ENCODE results near the gene DLK1.

Gene DLK1

DNA sequence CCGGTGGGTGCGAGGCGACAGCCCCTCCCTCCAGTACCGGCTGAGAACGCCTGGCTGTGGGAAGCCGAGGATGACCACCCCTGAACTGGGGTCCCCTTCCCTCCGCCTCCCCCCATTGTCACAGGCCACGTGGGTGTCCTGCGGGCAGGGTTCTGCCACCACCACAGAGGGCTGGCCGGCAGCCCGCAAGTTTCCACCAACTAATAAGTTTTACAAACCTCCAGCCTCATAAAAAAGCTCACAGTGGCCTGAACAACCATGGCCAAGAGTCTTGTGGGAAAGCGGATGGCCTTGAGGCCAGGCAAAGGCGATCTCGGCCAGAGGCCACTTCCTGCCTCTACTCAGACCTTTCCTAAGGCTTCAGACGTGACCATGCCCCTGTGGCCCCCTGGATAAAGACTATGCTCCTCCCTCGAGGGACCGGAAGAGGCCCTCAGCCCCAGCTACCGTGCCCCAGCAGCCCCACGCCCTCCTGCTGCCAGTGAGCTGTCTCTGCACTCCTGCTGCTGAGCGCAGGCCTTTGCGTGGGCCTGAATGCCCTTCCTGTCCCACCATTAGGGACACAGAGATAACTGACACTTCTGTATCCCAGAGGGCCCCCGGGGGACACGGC is 46.1 kb upstream of the DLK1 start:
- H3K4me3 ChIP-seq (ENCODE audit: low read depth, low read length) = no peak overlapping the region
- TF ChIP-seq, protein P1, sequence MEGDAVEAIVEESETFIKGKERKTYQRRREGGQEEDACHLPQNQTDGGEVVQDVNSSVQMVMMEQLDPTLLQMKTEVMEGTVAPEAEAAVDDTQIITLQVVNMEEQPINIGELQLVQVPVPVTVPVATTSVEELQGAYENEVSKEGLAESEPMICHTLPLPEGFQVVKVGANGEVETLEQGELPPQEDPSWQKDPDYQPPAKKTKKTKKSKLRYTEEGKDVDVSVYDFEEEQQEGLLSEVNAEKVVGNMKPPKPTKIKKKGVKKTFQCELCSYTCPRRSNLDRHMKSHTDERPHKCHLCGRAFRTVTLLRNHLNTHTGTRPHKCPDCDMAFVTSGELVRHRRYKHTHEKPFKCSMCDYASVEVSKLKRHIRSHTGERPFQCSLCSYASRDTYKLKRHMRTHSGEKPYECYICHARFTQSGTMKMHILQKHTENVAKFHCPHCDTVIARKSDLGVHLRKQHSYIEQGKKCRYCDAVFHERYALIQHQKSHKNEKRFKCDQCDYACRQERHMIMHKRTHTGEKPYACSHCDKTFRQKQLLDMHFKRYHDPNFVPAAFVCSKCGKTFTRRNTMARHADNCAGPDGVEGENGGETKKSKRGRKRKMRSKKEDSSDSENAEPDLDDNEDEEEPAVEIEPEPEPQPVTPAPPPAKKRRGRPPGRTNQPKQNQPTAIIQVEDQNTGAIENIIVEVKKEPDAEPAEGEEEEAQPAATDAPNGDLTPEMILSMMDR (conservative IDR thresholded peaks at IDR 0.05; ENCODE audit: low read depth, low read length) = no peak
- no peak for DNase-seq (ENCODE audit: low read depth)

GRCh38 chr14:100681111-100681510 is 45.6 kb upstream of the DLK1 start:
- TF ChIP-seq, protein P1 (conservative IDR thresholded peaks at IDR 0.05; ENCODE audit: low read depth, low read length) = no peak
- no peak for DNase-seq (ENCODE audit: low read depth)
- H3K4me3 ChIP-seq (ENCODE audit: low read depth, low read length) = no peak overlapping the region

- no peak overlapping the region for H3K4me3 ChIP-seq (ENCODE audit: low read depth, low read length)
- DNase-seq (ENCODE audit: low read depth) = no peak
- TF ChIP-seq, protein P1 (conservative IDR thresholded peaks at IDR 0.05; ENCODE audit: low read depth, low read length) = no peak
Measured at GRCh38 chr14:100682749-100683148, 43.9 kb upstream of the DLK1 start.

- no peak overlapping the region for H3K4me3 ChIP-seq (ENCODE audit: low read depth, low read length)
- TF ChIP-seq, protein P1 (conservative IDR thresholded peaks at IDR 0.05; ENCODE audit: low read depth, low read length) = no peak
- DNase-seq (ENCODE audit: low read depth) = no peak
Measured at GRCh38 chr14:100683578-100683977, 43.1 kb upstream of the DLK1 start.

- no peak for DNase-seq (ENCODE audit: low read depth)
- H3K4me3 ChIP-seq (ENCODE audit: low read depth, low read length) = no peak overlapping the region
- TF ChIP-seq, protein P1 (conservative IDR thresholded peaks at IDR 0.05; ENCODE audit: low read depth, low read length) = no peak
Measured at GRCh38 chr14:100684154-100684553, 42.5 kb upstream of the DLK1 start.

GRCh38 chr14:100684961-100685360 is 41.7 kb upstream of the DLK1 start:
- no peak for DNase-seq (ENCODE audit: low read depth)
- no peak overlapping the region for H3K4me3 ChIP-seq (ENCODE audit: low read depth, low read length)
- TF ChIP-seq, protein P1 (conservative IDR thresholded peaks at IDR 0.05; ENCODE audit: low read depth, low read length) = no peak

- TF ChIP-seq, protein P1 (conservative IDR thresholded peaks at IDR 0.05; ENCODE audit: low read depth, low read length) = no peak
- H3K4me3 ChIP-seq (ENCODE audit: low read depth, low read length) = no peak overlapping the region
- no peak for DNase-seq (ENCODE audit: low read depth)
Measured at GRCh38 chr14:100686858-100687257, 39.8 kb upstream of the DLK1 start.

Measured in choroid plexus epithelial cell (primary cell).